A549 (cell line): ENCODE results near the gene ZNF521. TPM values are rescaled to one million over a fixed set of nuclear protein-coding genes. Genes with fewer than 3 reads are reported as not detected.

Experiments
- ATAC-seq, 2 experiments: fragments of 200-7000 bp in 1 of 2; fragments of >200 bp in 1 of 2; cut with Nextera tagmentation in 1 of 2; cut with Tn5 transposase in 1 of 2; 3 replicates each; pipeline versions ENCODE4 v1.8.0 to v1.9.1; 2018 to 2020; ENCODE audit warnings: mild to moderate bottlenecking in 1 of 2, moderate library complexity in 1 of 2
- CTCF ChIA-PET: fragments of 300-600 bp; sonication (Branson Sonifier 250); formaldehyde crosslinking; extraction: SDS; loops from one replicate; lab custom pipeline; 2021; ENCODE audit warnings: antibody characterized with exemption, inconsistent platforms; lab: Yijun Ruan, JAX
- POLR2A ChIA-PET: fragments of 350-600 bp; formaldehyde crosslinking; extraction: SDS; loops from one replicate; lab custom pipeline; 2021; ENCODE audit warnings: antibody characterized with exemption, inconsistent platforms; lab: Yijun Ruan, JAX
- DNase-seq, 2 experiments: peaks; one replicate each; pipeline versions ENCODE4 v3.0.0 to v3.0.0-alpha.2; 2011 to 2016; ENCODE audit warnings: low read depth in 1 of 2, low spot score in 1 of 2
- FAIRE-seq: peaks from 2 replicates; lab custom pipeline; 2011; peaks lifted over from hg19 to GRCh38; lab: Jason Lieb, UNC
- H3K27ac ChIP-seq, 2 experiments: fragments of >200 bp; sonication (Bioruptor Twin); formaldehyde crosslinking; 3 replicates each; pipeline ENCODE4 v1.5.1; 2016 to 2017
- H3K4me1 ChIP-seq: fragments of >200 bp; sonication (Bioruptor Twin); formaldehyde crosslinking; 3 replicates; pipeline ENCODE4 v1.6.1; 2016
- H3K4me2 ChIP-seq: fragments of >200 bp; sonication (Bioruptor Twin); formaldehyde crosslinking; 3 replicates; pipeline ENCODE4 v1.6.1; 2016
- H3K4me3 ChIP-seq: fragments of >200 bp; sonication (Bioruptor Twin); formaldehyde crosslinking; 3 replicates; pipeline ENCODE4 v1.5.1; 2016
- H3K9me3 ChIP-seq: fragments of >200 bp; sonication (Bioruptor Twin); formaldehyde crosslinking; 3 replicates; pipeline ENCODE4 v1.6.1; 2016
- CEBPB ChIP-seq, 2 experiments: fragments of >200 bp in 1 of 2; sonication (Bioruptor Twin) in 1 of 2; formaldehyde crosslinking in 1 of 2; IDR thresholded peaks; 2 replicates each; pipeline ENCODE4 v1.6.1; 2012 to 2016
- ESRRA ChIP-seq: fragments of 150-350 bp; IDR thresholded peaks from 2 replicates; pipeline ENCODE4 v1.6.1; 2014; ENCODE audit warnings: mild to moderate bottlenecking, low read length, borderline replicate concordance
- FOSB ChIP-seq: fragments of 250-450 bp; sonication (Bioruptor Pico); IDR thresholded peaks from 2 replicates; pipeline ENCODE4 v1.5.0; 2020; ENCODE audit warnings: mild to moderate bottlenecking, moderate library complexity
- FOSL2 ChIP-seq, 2 experiments: fragments of 450-650 bp in 1 of 2; fragments of >200 bp in 1 of 2; sonication (Bioruptor Twin) in 1 of 2; formaldehyde crosslinking; IDR thresholded peaks; 2 replicates each; pipeline versions ENCODE4 v1.5.0 to v1.6.1; 2016 to 2020; ENCODE audit warnings: mild to moderate bottlenecking in 1 of 2, moderate library complexity in 1 of 2
- GATA3 ChIP-seq: IDR thresholded peaks from 2 replicates; pipeline ENCODE4 v1.6.1; 2012; ENCODE audit warnings: borderline replicate concordance
- HDAC2 ChIP-seq: fragments of 200-600 bp; sonication (generic); IDR thresholded peaks from 2 replicates; pipeline ENCODE4 v1.6.1; 2016
- HEYL ChIP-seq: fragments of 250-450 bp; sonication (Bioruptor Pico); IDR thresholded peaks from 2 replicates; pipeline ENCODE4 v1.8.0; 2021; ENCODE audit warnings: mild to moderate bottlenecking, moderate library complexity
- HOXA7 ChIP-seq: fragments of 250-450 bp; sonication (Bioruptor Pico); IDR thresholded peaks from 2 replicates; pipeline ENCODE4 v1.5.0; 2020; ENCODE audit warnings: mild to moderate bottlenecking, moderate library complexity
- JUN ChIP-seq, 2 experiments: fragments of >200 bp; sonication (Bioruptor Twin); formaldehyde crosslinking; IDR thresholded peaks; 2 replicates in 1 of 2; 3 replicates in 1 of 2; pipeline ENCODE4 v1.6.1; 2016 to 2017
- KDM5A ChIP-seq: fragments of 200-600 bp; sonication (generic); IDR thresholded peaks from 2 replicates; pipeline ENCODE4 v1.6.1; 2016; ENCODE audit warnings: antibody characterized with exemption, mild to moderate bottlenecking
- NR3C1 ChIP-seq: fragments of >200 bp; sonication (Bioruptor Twin); formaldehyde crosslinking; IDR thresholded peaks from 3 replicates; pipeline ENCODE4 v1.6.1; 2017
- POLR2AphosphoS2 ChIP-seq: conservative IDR thresholded peaks from 2 replicates; pipeline ENCODE4 v1.6.1; 2012; ENCODE audit warnings: low read length, improper control_type of control experiment, inconsistent platforms
- RCOR1 ChIP-seq: fragments of 150-350 bp; IDR thresholded peaks from 2 replicates; pipeline ENCODE4 v1.6.1; 2014; ENCODE audit warnings: antibody characterized with exemption, low read length, low read depth
- TP53 ChIP-seq: fragments of 250-450 bp; sonication (Bioruptor Pico); IDR thresholded peaks from 2 replicates; pipeline ENCODE4 v1.5.0; 2021; ENCODE audit warnings: mild to moderate bottlenecking, moderate library complexity
- WGBS: methylation state at CpG from one replicate; pipeline ENCODE4 v1.1.6; 2017; ENCODE audit errors: missing lambda C conversion rate; 5-methylcytosine and 5-hydroxymethylcytosine counted together
- polyA plus RNA-seq, 4 experiments: library from polyadenylated mRNA; depleted of rRNA in 3 of 4; stranded (reverse); fragments of >200 nt; fragmentation: RNase III in 1 of 4; extraction: RNeasy Plus Mini Kit Qiagen cat#74134 plus additional on column Dnase treatment in 1 of 4; gene quantifications; 2 replicates in 3 of 4; 3 replicates in 1 of 4; pipeline ENCODE4 v1.2.3, GENCODE V29; 2011 to 2017
- TF ChIP-seq, protein P1 (sequence below): fragments of >200 bp; sonication (Bioruptor Twin); formaldehyde crosslinking; IDR thresholded peaks from 2 replicates; pipeline ENCODE4 v1.6.1; 2016
- TF ChIP-seq, protein P2 (sequence below): fragments of 450-650 bp; IDR thresholded peaks from 2 replicates; pipeline ENCODE4 v1.6.1; 2014; ENCODE audit warnings: antibody characterized with exemption
- TF ChIP-seq, protein P3 (sequence below): fragments of >200 bp; sonication (Bioruptor Twin); formaldehyde crosslinking; IDR thresholded peaks from 3 replicates; pipeline ENCODE4 v1.5.1; 2016
- TF ChIP-seq, protein P4 (sequence below): IDR thresholded peaks from 2 replicates; pipeline ENCODE4 v1.6.1; 2012; ENCODE audit warnings: low read depth, borderline replicate concordance
- TF ChIP-seq, protein P5 (sequence below): IDR thresholded peaks from 2 replicates; pipeline ENCODE4 v1.6.1; 2012
- TF ChIP-seq, protein P6 (sequence below): fragments of 200-600 bp; sonication (generic); IDR thresholded peaks from 2 replicates; pipeline ENCODE4 v1.6.1; 2016; ENCODE audit warnings: antibody characterized with exemption, mild to moderate bottlenecking, moderate library complexity

ZNF521 gene
- polyA plus RNA-seq, 2 of the 4 experiments (the other 2 are of a cell fraction), result not detected

DNA sequence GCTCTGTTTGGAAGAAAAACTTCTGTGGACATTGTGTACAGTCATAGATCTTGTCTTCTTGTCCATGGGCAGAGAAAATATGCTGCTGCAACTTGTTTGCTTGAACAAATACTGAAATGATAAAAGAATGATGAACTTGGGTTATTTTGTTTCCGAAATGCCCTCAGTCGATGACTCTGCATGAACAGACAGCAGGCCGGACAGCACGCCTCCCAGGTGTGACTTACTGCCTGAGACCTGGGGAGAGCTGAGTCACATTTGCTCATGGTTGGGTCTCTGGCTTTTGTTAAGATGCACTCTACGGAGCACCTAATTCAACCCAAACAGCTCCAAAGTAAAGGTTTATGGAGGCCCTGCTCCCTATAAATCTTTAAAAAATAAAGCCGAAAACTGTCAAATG, 262.5 kb downstream of the ZNF521 start:
- no peak overlapping the region for H3K4me3 ChIP-seq
- TF ChIP-seq GATA3, result no peak
- TF ChIP-seq, protein P1, sequence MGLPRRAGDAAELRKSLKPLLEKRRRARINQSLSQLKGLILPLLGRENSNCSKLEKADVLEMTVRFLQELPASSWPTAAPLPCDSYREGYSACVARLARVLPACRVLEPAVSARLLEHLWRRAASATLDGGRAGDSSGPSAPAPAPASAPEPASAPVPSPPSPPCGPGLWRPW, result no peak
- TF ChIP-seq, protein P2, sequence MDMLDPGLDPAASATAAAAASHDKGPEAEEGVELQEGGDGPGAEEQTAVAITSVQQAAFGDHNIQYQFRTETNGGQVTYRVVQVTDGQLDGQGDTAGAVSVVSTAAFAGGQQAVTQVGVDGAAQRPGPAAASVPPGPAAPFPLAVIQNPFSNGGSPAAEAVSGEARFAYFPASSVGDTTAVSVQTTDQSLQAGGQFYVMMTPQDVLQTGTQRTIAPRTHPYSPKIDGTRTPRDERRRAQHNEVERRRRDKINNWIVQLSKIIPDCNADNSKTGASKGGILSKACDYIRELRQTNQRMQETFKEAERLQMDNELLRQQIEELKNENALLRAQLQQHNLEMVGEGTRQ, result no peak
- TF ChIP-seq, protein P3, sequence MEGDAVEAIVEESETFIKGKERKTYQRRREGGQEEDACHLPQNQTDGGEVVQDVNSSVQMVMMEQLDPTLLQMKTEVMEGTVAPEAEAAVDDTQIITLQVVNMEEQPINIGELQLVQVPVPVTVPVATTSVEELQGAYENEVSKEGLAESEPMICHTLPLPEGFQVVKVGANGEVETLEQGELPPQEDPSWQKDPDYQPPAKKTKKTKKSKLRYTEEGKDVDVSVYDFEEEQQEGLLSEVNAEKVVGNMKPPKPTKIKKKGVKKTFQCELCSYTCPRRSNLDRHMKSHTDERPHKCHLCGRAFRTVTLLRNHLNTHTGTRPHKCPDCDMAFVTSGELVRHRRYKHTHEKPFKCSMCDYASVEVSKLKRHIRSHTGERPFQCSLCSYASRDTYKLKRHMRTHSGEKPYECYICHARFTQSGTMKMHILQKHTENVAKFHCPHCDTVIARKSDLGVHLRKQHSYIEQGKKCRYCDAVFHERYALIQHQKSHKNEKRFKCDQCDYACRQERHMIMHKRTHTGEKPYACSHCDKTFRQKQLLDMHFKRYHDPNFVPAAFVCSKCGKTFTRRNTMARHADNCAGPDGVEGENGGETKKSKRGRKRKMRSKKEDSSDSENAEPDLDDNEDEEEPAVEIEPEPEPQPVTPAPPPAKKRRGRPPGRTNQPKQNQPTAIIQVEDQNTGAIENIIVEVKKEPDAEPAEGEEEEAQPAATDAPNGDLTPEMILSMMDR, result no peak
- TF ChIP-seq ESRRA, result no peak
- TF ChIP-seq HDAC2, result no peak
- no peak for TF ChIP-seq FOSL2 (IDR thresholded peaks at IDR 0.05)
- TF ChIP-seq FOSL2 (CRISPR knock-in tag; IDR thresholded peaks at IDR 0.05), result no peak
- TF ChIP-seq, protein P4, sequence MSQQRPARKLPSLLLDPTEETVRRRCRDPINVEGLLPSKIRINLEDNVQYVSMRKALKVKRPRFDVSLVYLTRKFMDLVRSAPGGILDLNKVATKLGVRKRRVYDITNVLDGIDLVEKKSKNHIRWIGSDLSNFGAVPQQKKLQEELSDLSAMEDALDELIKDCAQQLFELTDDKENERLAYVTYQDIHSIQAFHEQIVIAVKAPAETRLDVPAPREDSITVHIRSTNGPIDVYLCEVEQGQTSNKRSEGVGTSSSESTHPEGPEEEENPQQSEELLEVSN, result no peak
- TF ChIP-seq, protein P5, sequence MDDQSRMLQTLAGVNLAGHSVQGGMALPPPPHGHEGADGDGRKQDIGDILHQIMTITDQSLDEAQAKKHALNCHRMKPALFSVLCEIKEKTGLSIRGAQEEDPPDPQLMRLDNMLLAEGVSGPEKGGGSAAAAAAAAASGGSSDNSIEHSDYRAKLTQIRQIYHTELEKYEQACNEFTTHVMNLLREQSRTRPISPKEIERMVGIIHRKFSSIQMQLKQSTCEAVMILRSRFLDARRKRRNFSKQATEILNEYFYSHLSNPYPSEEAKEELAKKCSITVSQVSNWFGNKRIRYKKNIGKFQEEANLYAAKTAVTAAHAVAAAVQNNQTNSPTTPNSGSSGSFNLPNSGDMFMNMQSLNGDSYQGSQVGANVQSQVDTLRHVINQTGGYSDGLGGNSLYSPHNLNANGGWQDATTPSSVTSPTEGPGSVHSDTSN, result no peak
- no peak for TF ChIP-seq NR3C1
- TF ChIP-seq RCOR1, result no peak
- TF ChIP-seq POLR2AphosphoS2, result no peak
- no peak for ATAC-seq
- no peak for FAIRE-seq
- POLR2A ChIA-PET, result no interaction called here
- no peak overlapping the region for H3K27ac ChIP-seq
- H3K4me2 ChIP-seq, result no peak overlapping the region
- WGBS, result 52% methylated on average over 6 of the region's 6 CpGs
- no peak for DNase-seq
- H3K9me3 ChIP-seq, result no peaks in the 10 kb centered on the region
- CTCF ChIA-PET, result interaction anchor here (1.1 kb wide), 1 partner anchor 18 kb away, joined by 3 read pairs; no protein-coding TSS in a partner anchor
- H3K4me1 ChIP-seq, result no peaks in the 10 kb centered on the region

DNA sequence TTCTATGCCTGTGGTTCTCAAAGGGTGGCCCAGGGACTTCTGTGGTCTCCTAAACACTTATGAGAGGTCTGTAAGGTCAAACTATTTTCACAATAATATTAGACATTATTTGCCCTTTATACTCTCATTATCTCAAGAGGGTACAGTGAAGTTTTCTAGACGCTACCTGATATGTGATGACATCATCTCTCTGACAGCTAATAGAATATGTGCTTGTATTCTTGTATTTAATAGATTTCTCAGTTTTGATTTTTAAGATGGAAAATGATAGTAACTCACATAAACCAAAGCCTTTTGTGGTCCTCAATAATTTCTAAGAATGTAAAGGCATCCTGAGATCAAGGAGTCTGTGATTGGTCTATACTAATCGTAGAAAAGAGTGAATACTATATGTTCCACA, 265.1 kb downstream of the ZNF521 start:
- H3K4me1 ChIP-seq, result no peaks in the 10 kb centered on the region
- H3K4me2 ChIP-seq, result no peak overlapping the region
- WGBS, result 5% methylated on average over 2 of the region's 2 CpGs
- H3K4me3 ChIP-seq, result no peak overlapping the region
- ATAC-seq (no peak), DNase-seq (no peak), FAIRE-seq (no peak)
- TF ChIP-seq, protein P6, sequence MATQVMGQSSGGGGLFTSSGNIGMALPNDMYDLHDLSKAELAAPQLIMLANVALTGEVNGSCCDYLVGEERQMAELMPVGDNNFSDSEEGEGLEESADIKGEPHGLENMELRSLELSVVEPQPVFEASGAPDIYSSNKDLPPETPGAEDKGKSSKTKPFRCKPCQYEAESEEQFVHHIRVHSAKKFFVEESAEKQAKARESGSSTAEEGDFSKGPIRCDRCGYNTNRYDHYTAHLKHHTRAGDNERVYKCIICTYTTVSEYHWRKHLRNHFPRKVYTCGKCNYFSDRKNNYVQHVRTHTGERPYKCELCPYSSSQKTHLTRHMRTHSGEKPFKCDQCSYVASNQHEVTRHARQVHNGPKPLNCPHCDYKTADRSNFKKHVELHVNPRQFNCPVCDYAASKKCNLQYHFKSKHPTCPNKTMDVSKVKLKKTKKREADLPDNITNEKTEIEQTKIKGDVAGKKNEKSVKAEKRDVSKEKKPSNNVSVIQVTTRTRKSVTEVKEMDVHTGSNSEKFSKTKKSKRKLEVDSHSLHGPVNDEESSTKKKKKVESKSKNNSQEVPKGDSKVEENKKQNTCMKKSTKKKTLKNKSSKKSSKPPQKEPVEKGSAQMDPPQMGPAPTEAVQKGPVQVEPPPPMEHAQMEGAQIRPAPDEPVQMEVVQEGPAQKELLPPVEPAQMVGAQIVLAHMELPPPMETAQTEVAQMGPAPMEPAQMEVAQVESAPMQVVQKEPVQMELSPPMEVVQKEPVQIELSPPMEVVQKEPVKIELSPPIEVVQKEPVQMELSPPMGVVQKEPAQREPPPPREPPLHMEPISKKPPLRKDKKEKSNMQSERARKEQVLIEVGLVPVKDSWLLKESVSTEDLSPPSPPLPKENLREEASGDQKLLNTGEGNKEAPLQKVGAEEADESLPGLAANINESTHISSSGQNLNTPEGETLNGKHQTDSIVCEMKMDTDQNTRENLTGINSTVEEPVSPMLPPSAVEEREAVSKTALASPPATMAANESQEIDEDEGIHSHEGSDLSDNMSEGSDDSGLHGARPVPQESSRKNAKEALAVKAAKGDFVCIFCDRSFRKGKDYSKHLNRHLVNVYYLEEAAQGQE, result no peak
- TF ChIP-seq HEYL (CRISPR knock-in tag) (no peak), HDAC2 (no peak), CEBPB (IDR thresholded peaks at IDR 0.05) (no peak), HOXA7 (no peak), TP53 (no peak), FOSB (CRISPR knock-in tag) (no peak), KDM5A (no peak), JUN (IDR thresholded peaks at IDR 0.05) (no peak)
- TF ChIP-seq, protein P3, result no peak
- POLR2A ChIA-PET, result no interaction called here
- CTCF ChIA-PET, result no interaction called here
- no peak overlapping the region for H3K27ac ChIP-seq
- H3K9me3 ChIP-seq, result no peaks in the 10 kb centered on the region
